ENCODE data around the gene GRID1. TPM values are rescaled to one million over a fixed set of nuclear protein-coding genes. Genes with fewer than 3 reads are reported as not detected.

GRID1 gene
- total and polyA plus RNA-seq, 4 donors, result 1.1 to 3.8 TPM; not detected in 2

- Histone ChIP-seq H3K9me3 (ENCODE audit: control insufficient read depth, low read length) (peaks cover 3% of the 10 kb centered on the region), H3K27ac (ENCODE audit: low read depth in 1 of 2, low read length in 2 of 2) (no peak overlapping the region), H3K4me1 (ENCODE audit: control insufficient read depth in 1 of 2, insufficient read depth in 2 of 2, low read length in 2 of 2) (peaks cover 0 to 3% of the 10 kb centered on the region in 2 donors), H3K4me3 (ENCODE audit: low read length in 2 of 2) (no peak overlapping the region), H3K27me3 (ENCODE audit: control insufficient read depth in 1 of 2, insufficient read depth in 2 of 2, low read length in 1 of 2) (no peaks in the 10 kb centered on the region), H3K36me3 (ENCODE audit: control insufficient read depth in 1 of 2, insufficient read depth in 2 of 2, low read length in 1 of 2) (no peaks in the 10 kb centered on the region)
- intact Hi-C loops (cut with DNase I), result no loop called here
- DNase-seq (peak; percentile 31 to 33), ATAC-seq (ENCODE audit: low FRiP score) (no peak)
- 66 to 95% methylated on average over 3 of the region's 3 CpGs for WGBS, 2 donors
Observed at GRCh38 chr10:86356296-86356695, 10.3 kb downstream of the GRID1 start.

GRCh38 chr10:86355571-86356038 is 11.0 kb downstream of the GRID1 start:
- no peaks in the 10 kb centered on the region for H3K27me3 ChIP-seq (ENCODE audit: control insufficient read depth in 1 of 2, insufficient read depth in 2 of 2, low read length in 1 of 2)
- ATAC-seq (ENCODE audit: low FRiP score) (peak; percentile 4), DNase-seq (peak; percentile 57 to 88)
- WGBS, 2 donors, result 69 to 77% methylated on average over 8 of the region's 8 CpGs
- H3K27ac ChIP-seq (ENCODE audit: low read depth in 1 of 2, low read length in 2 of 2), result no peak overlapping the region
- intact Hi-C loops (cut with DNase I), result no loop called here
- peaks cover 3% of the 10 kb centered on the region for H3K9me3 ChIP-seq (ENCODE audit: control insufficient read depth, low read length)
- H3K36me3 ChIP-seq (ENCODE audit: control insufficient read depth in 1 of 2, insufficient read depth in 2 of 2, low read length in 1 of 2), result no peaks in the 10 kb centered on the region
- H3K4me3 ChIP-seq (ENCODE audit: low read length in 2 of 2), result no peak overlapping the region
- peaks cover 0 to under 1% of the 10 kb centered on the region in 2 donors for H3K4me1 ChIP-seq (ENCODE audit: control insufficient read depth in 1 of 2, insufficient read depth in 2 of 2, low read length in 2 of 2)

GRCh38 chr10:86354761-86355540 is 11.6 kb downstream of the GRID1 start:
- intact Hi-C loops (cut with DNase I), result no loop called here
- Histone ChIP-seq H3K27me3 (ENCODE audit: control insufficient read depth in 1 of 2, insufficient read depth in 2 of 2, low read length in 1 of 2) (no peaks in the 10 kb centered on the region), H3K9me3 (ENCODE audit: control insufficient read depth, low read length) (peaks cover 3% of the 10 kb centered on the region), H3K27ac (ENCODE audit: low read depth in 1 of 2, low read length in 2 of 2) (no peak overlapping the region), H3K4me1 (ENCODE audit: control insufficient read depth in 1 of 2, insufficient read depth in 2 of 2, low read length in 2 of 2) (no peaks in the 10 kb centered on the region), H3K4me3 (ENCODE audit: low read length in 2 of 2) (no peak overlapping the region), H3K36me3 (ENCODE audit: control insufficient read depth in 1 of 2, insufficient read depth in 2 of 2, low read length in 1 of 2) (no peaks in the 10 kb centered on the region)
- whole genome bisulfite sequencing, 2 donors, result 82 to 95% methylated on average over 8 to 9 of the region's 9 CpGs
- ATAC-seq (ENCODE audit: low FRiP score) (no peak), DNase-seq (peak; percentile 48 to 59)

- intact Hi-C loops (cut with DNase I), result no loop called here
- Histone ChIP-seq H3K27ac (ENCODE audit: low read depth in 1 of 2, low read length in 2 of 2) (no peak overlapping the region), H3K27me3 (ENCODE audit: control insufficient read depth in 1 of 2, insufficient read depth in 2 of 2, low read length in 1 of 2) (no peaks in the 10 kb centered on the region), H3K4me1 (ENCODE audit: control insufficient read depth in 1 of 2, insufficient read depth in 2 of 2, low read length in 2 of 2) (no peaks in the 10 kb centered on the region), H3K9me3 (ENCODE audit: control insufficient read depth, low read length) (peaks cover 3% of the 10 kb centered on the region), H3K36me3 (ENCODE audit: control insufficient read depth in 1 of 2, insufficient read depth in 2 of 2, low read length in 1 of 2) (no peaks in the 10 kb centered on the region), H3K4me3 (ENCODE audit: low read length in 2 of 2) (no peak overlapping the region)
- DNase-seq, result peak; percentile 40 to 65
- WGBS, 2 donors, result 89 to 96% methylated on average over 18 of the region's 18 CpGs
- peak; percentile 19 for ATAC-seq (ENCODE audit: low FRiP score)
Observed at GRCh38 chr10:86353506-86354485, 12.8 kb downstream of the GRID1 start.

- no peaks in the 10 kb centered on the region for H3K36me3 ChIP-seq (ENCODE audit: control insufficient read depth in 1 of 2, insufficient read depth in 2 of 2, low read length in 1 of 2)
- no peaks in the 10 kb centered on the region for H3K27me3 ChIP-seq (ENCODE audit: control insufficient read depth in 1 of 2, insufficient read depth in 2 of 2, low read length in 1 of 2)
- H3K27ac ChIP-seq (ENCODE audit: low read depth in 1 of 2, low read length in 2 of 2), result no peak overlapping the region
- no peak overlapping the region for H3K4me3 ChIP-seq (ENCODE audit: low read length in 2 of 2)
- H3K4me1 ChIP-seq (ENCODE audit: control insufficient read depth in 1 of 2, insufficient read depth in 2 of 2, low read length in 2 of 2), result no peaks in the 10 kb centered on the region
- WGBS, 2 donors, result 82 to 84% methylated on average over 6 of the region's 6 CpGs
- peaks cover 3% of the 10 kb centered on the region for H3K9me3 ChIP-seq (ENCODE audit: control insufficient read depth, low read length)
- ATAC-seq (ENCODE audit: low FRiP score) (no peak), DNase-seq (peak; percentile 13 to 24)
- intact Hi-C loops (cut with DNase I), result no loop called here
Observed at GRCh38 chr10:86350897-86351296, 15.7 kb downstream of the GRID1 start.

GRCh38 chr10:86349940-86350630 is 16.5 kb downstream of the GRID1 start:
- intact Hi-C loops (cut with DNase I), result no loop called here
- WGBS, 2 donors, result 83 to 93% methylated on average over 5 of the region's 5 CpGs
- peaks cover 3% of the 10 kb centered on the region for H3K9me3 ChIP-seq (ENCODE audit: control insufficient read depth, low read length)
- DNase-seq (peak; percentile 21 to 57), ATAC-seq (ENCODE audit: low FRiP score) (no peak)
- H3K4me3 ChIP-seq (ENCODE audit: low read length in 2 of 2), result no peak overlapping the region
- H3K27me3 ChIP-seq (ENCODE audit: control insufficient read depth in 1 of 2, insufficient read depth in 2 of 2, low read length in 1 of 2), result no peaks in the 10 kb centered on the region
- no peaks in the 10 kb centered on the region for H3K4me1 ChIP-seq (ENCODE audit: control insufficient read depth in 1 of 2, insufficient read depth in 2 of 2, low read length in 2 of 2)
- H3K27ac ChIP-seq (ENCODE audit: low read depth in 1 of 2, low read length in 2 of 2), result no peak overlapping the region
- H3K36me3 ChIP-seq (ENCODE audit: control insufficient read depth in 1 of 2, insufficient read depth in 2 of 2, low read length in 1 of 2), result no peaks in the 10 kb centered on the region

GRCh38 chr10:86349474-86349873 is 17.1 kb downstream of the GRID1 start:
- Histone ChIP-seq H3K9me3 (ENCODE audit: control insufficient read depth, low read length) (peaks cover 3% of the 10 kb centered on the region), H3K27ac (ENCODE audit: low read depth in 1 of 2, low read length in 2 of 2) (no peak overlapping the region), H3K4me3 (ENCODE audit: low read length in 2 of 2) (no peak overlapping the region), H3K4me1 (ENCODE audit: control insufficient read depth in 1 of 2, insufficient read depth in 2 of 2, low read length in 2 of 2) (no peaks in the 10 kb centered on the region), H3K36me3 (ENCODE audit: control insufficient read depth in 1 of 2, insufficient read depth in 2 of 2, low read length in 1 of 2) (no peaks in the 10 kb centered on the region), H3K27me3 (ENCODE audit: control insufficient read depth in 1 of 2, insufficient read depth in 2 of 2, low read length in 1 of 2) (no peaks in the 10 kb centered on the region)
- 45 to 55% methylated on average over 3 of the region's 3 CpGs for WGBS, 2 donors
- no peak for ATAC-seq (ENCODE audit: low FRiP score)
- DNase-seq, result peak; percentile 10 to 12
- intact Hi-C loops (cut with DNase I), result no loop called here
